K562 (cell line): ENCODE data around the gene FPGS. TPM values are rescaled to one million over a fixed set of nuclear protein-coding genes. Genes with fewer than 3 reads are reported as not detected.

Experiments used
- CBFA2T3 ChIP-seq: fragments of 450-650 bp; IDR thresholded peaks from 2 replicates; pipeline ENCODE4 v1.6.1; 2017
- CXXC5 ChIP-seq: fragments of 250-450 bp; sonication (Bioruptor Pico); IDR thresholded peaks from 2 replicates; pipeline ENCODE4 v1.8.0; 2022; ENCODE audit warnings: inconsistent platforms, mild to moderate bottlenecking, moderate library complexity
- FOSL1 ChIP-seq: fragments of 200-800 bp; sonication (Bioruptor generic); conservative IDR thresholded peaks from 2 replicates; pipeline ENCODE4 v1.6.1; 2016; ENCODE audit warnings: missing genetic modification characterization, missing compliant biosample characterization
- FOXA3 ChIP-seq, 2 experiments: fragments of 450-650 bp in 1 of 2; sonication (generic) in 1 of 2; formaldehyde crosslinking; IDR thresholded peaks in 1 of 2; conservative IDR thresholded peaks in 1 of 2; 2 replicates each; pipeline versions ENCODE4 v1.4.0 to v1.8.0; 2020 to 2022; ENCODE audit warnings: mild to moderate bottlenecking in 2 of 2, missing genetic modification reagents in 1 of 2
- LARP7 ChIP-seq: fragments of 450-650 bp; IDR thresholded peaks from 2 replicates; pipeline ENCODE4 v1.6.1; 2016
- MYBL2 ChIP-seq, 2 experiments: fragments of 450-650 bp in 1 of 2; sonication (generic) in 1 of 2; formaldehyde crosslinking in 1 of 2; IDR thresholded peaks; 2 replicates each; pipeline versions ENCODE4 v1.6.1 to v1.8.1; 2017 to 2022; ENCODE audit warnings: borderline replicate concordance in 1 of 2, inconsistent platforms in 1 of 2, low read depth in 1 of 2, mild to moderate bottlenecking in 1 of 2, missing genetic modification reagents in 1 of 2, moderate library complexity in 1 of 2
- NFRKB ChIP-seq: fragments of 450-650 bp; IDR thresholded peaks from 2 replicates; pipeline ENCODE4 v1.6.1; 2016; ENCODE audit warnings: low read depth
- PHB ChIP-seq: fragments of 250-450 bp; sonication (Bioruptor Pico); IDR thresholded peaks from 2 replicates; pipeline ENCODE4 v1.5.0; 2021
- RFX7 ChIP-seq: fragments of 250-450 bp; sonication (Bioruptor Pico); IDR thresholded peaks from 2 replicates; pipeline ENCODE4 v1.5.1; 2021; ENCODE audit warnings: mild to moderate bottlenecking
- SIRT6 ChIP-seq: IDR thresholded peaks from one replicate; pipeline ENCODE4 v1.6.1; 2012; ENCODE audit warnings: low read depth, mild to moderate bottlenecking, control low read depth, inconsistent platforms, low read length, moderate library complexity
- SMC3 ChIP-seq: conservative IDR thresholded peaks from 2 replicates; pipeline ENCODE4 v1.6.1; 2011; ENCODE audit warnings: low read depth, low read length, improper control_type of control experiment; ENCODE audit not compliant: insufficient read depth
- TEAD1 ChIP-seq, 2 experiments: fragments of 450-650 bp in 1 of 2; sonication (generic) in 1 of 2; formaldehyde crosslinking; IDR thresholded peaks; 2 replicates each; pipeline versions ENCODE4 v1.4.0 to v1.8.0; 2020 to 2022; ENCODE audit warnings: mild to moderate bottlenecking in 2 of 2, missing genetic modification reagents in 1 of 2
- ZNF124 ChIP-seq: sonication (generic); formaldehyde crosslinking; IDR thresholded peaks from 2 replicates; pipeline ENCODE4 v1.8.1; 2022; ENCODE audit warnings: missing genetic modification reagents
- ZNF146 ChIP-seq: IDR thresholded peaks from one replicate; pipeline ENCODE4 v1.6.1; 2018; ENCODE audit warnings: missing compliant biosample characterization; ENCODE audit not compliant: unreplicated experiment
- ZNF263 ChIP-seq: sonication (generic); formaldehyde crosslinking; IDR thresholded peaks from 2 replicates; pipeline ENCODE4 v1.8.0; 2022; ENCODE audit warnings: mild to moderate bottlenecking, missing genetic modification reagents, borderline replicate concordance
- polyA plus RNA-seq, 8 experiments: library from polyadenylated mRNA; depleted of rRNA in 4 of 8; stranded (reverse) in 5 of 8; unstranded in 3 of 8; fragments of >200 nt; fragmentation: Nextera tagmentation in 2 of 8; fragmentation: Illumina TruSeq in 1 of 8; extraction: Ambion mirVana in 2 of 8; extraction: Trizol in 1 of 8; gene quantifications; 2 replicates each; pipeline versions ENCODE4 v1.2.1 to v1.2.3, GENCODE V29; 2011 to 2014; ENCODE audit warnings: inconsistent platforms in 1 of 8, missing spikeins in 1 of 8
- total RNA-seq, 7 experiments: library from RNA; depleted of rRNA in 6 of 7; stranded (reverse); fragments of >200 nt in 6 of 7; fragmentation: Illumina TruSeq in 2 of 7; extraction: Trizol in 2 of 7; gene quantifications; 2 replicates each; pipeline versions ENCODE4 v1.2.1 to v1.2.3, GENCODE V29; 2011 to 2021; ENCODE audit warnings: low replicate concordance in 1 of 7
- TF ChIP-seq, protein P1 (sequence below): IDR thresholded peaks from 2 replicates; pipeline ENCODE4 v1.6.1; 2011; ENCODE audit warnings: borderline replicate concordance, low read depth, mild to moderate bottlenecking, moderate library complexity, low read length; ENCODE audit not compliant: insufficient read depth, poor library complexity, severe bottlenecking
- TF ChIP-seq, protein P2 (sequence below): fragments of 450-650 bp; IDR thresholded peaks from 2 replicates; pipeline ENCODE4 v1.6.1; 2016; ENCODE audit warnings: low read depth, mild to moderate bottlenecking, moderate library complexity
- TF ChIP-seq, protein P3 (sequence below): fragments of 450-650 bp; formaldehyde crosslinking; IDR thresholded peaks from 2 replicates; pipeline ENCODE4 v1.4.0; 2020; ENCODE audit warnings: mild to moderate bottlenecking, moderate library complexity
- TF ChIP-seq, protein P4 (sequence below), 2 experiments: fragments of 200-800 bp in 1 of 2; sonication (Bioruptor generic) in 1 of 2; sonication (generic) in 1 of 2; formaldehyde crosslinking in 1 of 2; IDR thresholded peaks in 1 of 2; conservative IDR thresholded peaks in 1 of 2; 2 replicates each; pipeline versions ENCODE4 v1.5.0 to v1.6.1; 2016 to 2020; ENCODE audit warnings: missing compliant biosample characterization in 1 of 2, missing genetic modification characterization in 1 of 2, missing genetic modification reagents in 1 of 2
- TF ChIP-seq, protein P5 (sequence below): fragments of 250-450 bp; sonication (Bioruptor Pico); IDR thresholded peaks from 2 replicates; pipeline ENCODE4 v1.8.0; 2022; ENCODE audit warnings: moderate library complexity, mild to moderate bottlenecking, inconsistent platforms

Gene FPGS
- total and polyA plus RNA-seq, 9 of the 15 experiments (the other 6 are each of a cell fraction or from before 2014, with no cell fraction given), result 0.84 to 86.4 (median 59.2) TPM

DNA sequence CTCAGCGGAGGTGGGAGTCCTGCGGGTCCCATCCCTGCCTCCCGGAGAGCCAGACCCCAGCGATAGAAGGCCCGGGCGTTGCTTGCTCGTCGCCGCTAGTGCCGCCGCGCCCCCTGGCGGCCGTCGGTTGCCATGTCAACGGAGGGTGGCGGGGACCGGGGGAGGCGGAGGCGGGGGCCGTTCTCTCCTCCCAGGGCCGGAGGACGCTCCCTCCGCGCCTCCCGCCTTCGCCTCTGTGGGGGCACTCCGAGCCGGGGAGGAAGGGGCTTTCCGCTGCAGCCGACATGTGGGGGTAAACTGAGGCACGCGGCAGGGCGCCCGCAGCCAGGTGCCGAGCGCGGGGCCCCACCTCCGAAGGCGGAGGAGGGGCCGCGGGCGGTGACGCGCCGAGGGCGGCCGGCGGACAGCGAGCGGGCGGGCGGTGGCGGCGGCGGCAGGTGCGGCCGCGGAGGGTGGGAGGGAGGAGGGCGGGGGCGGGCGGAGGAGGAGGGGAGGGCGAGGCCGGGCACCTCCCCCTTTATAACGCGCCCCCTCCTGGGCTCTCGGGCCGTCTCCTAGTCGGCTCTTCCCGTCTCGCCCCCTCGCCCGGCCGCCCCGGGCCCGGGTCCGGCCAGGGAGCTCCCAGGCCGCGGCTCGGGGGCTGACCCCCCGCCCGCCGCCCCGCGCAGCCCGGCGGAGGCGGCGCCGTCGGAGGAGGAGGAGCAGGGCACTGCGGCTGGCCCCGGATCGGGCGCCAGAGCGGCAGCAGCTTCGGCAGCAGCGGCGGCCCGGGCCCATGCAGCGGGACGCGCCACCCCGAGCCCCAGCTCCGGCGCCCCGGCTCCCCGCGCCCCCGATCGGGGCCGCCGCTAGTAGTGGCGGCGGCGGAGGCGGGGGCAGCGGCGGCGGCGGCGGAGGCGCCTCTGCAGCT lies 17.4 kb upstream of the FPGS start (continued):
- TF ChIP-seq, protein P1, sequence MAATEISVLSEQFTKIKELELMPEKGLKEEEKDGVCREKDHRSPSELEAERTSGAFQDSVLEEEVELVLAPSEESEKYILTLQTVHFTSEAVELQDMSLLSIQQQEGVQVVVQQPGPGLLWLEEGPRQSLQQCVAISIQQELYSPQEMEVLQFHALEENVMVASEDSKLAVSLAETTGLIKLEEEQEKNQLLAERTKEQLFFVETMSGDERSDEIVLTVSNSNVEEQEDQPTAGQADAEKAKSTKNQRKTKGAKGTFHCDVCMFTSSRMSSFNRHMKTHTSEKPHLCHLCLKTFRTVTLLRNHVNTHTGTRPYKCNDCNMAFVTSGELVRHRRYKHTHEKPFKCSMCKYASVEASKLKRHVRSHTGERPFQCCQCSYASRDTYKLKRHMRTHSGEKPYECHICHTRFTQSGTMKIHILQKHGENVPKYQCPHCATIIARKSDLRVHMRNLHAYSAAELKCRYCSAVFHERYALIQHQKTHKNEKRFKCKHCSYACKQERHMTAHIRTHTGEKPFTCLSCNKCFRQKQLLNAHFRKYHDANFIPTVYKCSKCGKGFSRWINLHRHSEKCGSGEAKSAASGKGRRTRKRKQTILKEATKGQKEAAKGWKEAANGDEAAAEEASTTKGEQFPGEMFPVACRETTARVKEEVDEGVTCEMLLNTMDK, result peak; percentile 33
- TF ChIP-seq ZNF124, result no peak
- TF ChIP-seq CXXC5, result peak; percentile 67
- TF ChIP-seq LARP7, result no peak
- TF ChIP-seq FOXA3 (CRISPR knock-in tag; conservative IDR thresholded peaks at IDR 0.05 in 1 of 2, IDR thresholded peaks at IDR 0.05 in 1 of 2), result peak in 1 of 2 experiments; percentile 8; a peak in 1 of 4 replicates
- TF ChIP-seq ZNF146, result no peak
- TF ChIP-seq PHB (CRISPR knock-in tag), result no peak
- no peak for TF ChIP-seq MYBL2 (IDR thresholded peaks at IDR 0.05; ENCODE audit: low read depth)
- TF ChIP-seq MYBL2 (CRISPR knock-in tag; IDR thresholded peaks at IDR 0.05; ENCODE audit: borderline replicate concordance), result no peak
- TF ChIP-seq, protein P2, sequence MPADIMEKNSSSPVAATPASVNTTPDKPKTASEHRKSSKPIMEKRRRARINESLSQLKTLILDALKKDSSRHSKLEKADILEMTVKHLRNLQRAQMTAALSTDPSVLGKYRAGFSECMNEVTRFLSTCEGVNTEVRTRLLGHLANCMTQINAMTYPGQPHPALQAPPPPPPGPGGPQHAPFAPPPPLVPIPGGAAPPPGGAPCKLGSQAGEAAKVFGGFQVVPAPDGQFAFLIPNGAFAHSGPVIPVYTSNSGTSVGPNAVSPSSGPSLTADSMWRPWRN, result no peak
- TF ChIP-seq FOSL1 (tag), result peak; percentile 49
- TF ChIP-seq, protein P3, sequence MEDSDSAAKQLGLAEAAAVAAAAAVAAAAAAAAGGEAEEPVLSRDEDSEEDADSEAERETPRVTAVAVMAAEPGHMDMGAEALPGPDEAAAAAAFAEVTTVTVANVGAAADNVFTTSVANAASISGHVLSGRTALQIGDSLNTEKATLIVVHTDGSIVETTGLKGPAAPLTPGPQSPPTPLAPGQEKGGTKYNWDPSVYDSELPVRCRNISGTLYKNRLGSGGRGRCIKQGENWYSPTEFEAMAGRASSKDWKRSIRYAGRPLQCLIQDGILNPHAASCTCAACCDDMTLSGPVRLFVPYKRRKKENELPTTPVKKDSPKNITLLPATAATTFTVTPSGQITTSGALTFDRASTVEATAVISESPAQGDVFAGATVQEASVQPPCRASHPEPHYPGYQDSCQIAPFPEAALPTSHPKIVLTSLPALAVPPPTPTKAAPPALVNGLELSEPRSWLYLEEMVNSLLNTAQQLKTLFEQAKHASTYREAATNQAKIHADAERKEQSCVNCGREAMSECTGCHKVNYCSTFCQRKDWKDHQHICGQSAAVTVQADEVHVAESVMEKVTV (CRISPR knock-in tag), result peak; percentile 72
- 0 out of 2 replicates have a peak, but pooled peaks have one; percentile 2 for TF ChIP-seq CBFA2T3
- no peak for TF ChIP-seq NFRKB
- TF ChIP-seq ZNF263 (CRISPR knock-in tag), result peak; percentile 68; the same call in 1 of the 2 replicates
- TF ChIP-seq, protein P4, sequence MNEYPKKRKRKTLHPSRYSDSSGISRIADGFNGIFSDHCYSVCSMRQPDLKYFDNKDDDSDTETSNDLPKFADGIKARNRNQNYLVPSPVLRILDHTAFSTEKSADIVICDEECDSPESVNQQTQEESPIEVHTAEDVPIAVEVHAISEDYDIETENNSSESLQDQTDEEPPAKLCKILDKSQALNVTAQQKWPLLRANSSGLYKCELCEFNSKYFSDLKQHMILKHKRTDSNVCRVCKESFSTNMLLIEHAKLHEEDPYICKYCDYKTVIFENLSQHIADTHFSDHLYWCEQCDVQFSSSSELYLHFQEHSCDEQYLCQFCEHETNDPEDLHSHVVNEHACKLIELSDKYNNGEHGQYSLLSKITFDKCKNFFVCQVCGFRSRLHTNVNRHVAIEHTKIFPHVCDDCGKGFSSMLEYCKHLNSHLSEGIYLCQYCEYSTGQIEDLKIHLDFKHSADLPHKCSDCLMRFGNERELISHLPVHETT (CRISPR knock-in tag; conservative IDR thresholded peaks at IDR 0.05 in 1 of 2, IDR thresholded peaks at IDR 0.05 in 1 of 2), result peak in 1 of 2 experiments; percentile 94; a peak in 2 of 4 replicates
- TF ChIP-seq, protein P5, sequence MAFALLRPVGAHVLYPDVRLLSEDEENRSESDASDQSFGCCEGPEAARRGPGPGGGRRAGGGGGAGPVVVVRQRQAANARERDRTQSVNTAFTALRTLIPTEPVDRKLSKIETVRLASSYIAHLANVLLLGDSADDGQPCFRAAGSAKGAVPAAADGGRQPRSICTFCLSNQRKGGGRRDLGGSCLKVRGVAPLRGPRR, result no peak
- peak; percentile 88 for TF ChIP-seq SMC3
- TF ChIP-seq RFX7 (CRISPR knock-in tag), result no peak
- no peak for TF ChIP-seq TEAD1 (CRISPR knock-in tag; IDR thresholded peaks at IDR 0.05)
- TF ChIP-seq SIRT6, result no peak
